ENCODE data around the gene PPP1R12A.
A peak's percentile ranks its signal among the peaks of the same experiment; 100 is the strongest.

Gene PPP1R12A

GRCh38 chr12:79936670-79937069 lies 1.8 kb upstream of the PPP1R12A start:
- no peaks in the 10 kb centered on the region for H3K36me3 ChIP-seq (replicated peaks; ENCODE audit: low read depth, low read length)
- no peak overlapping the region for H3K9ac ChIP-seq (ENCODE audit: low read length)
- TF ChIP-seq EZH2phosphoT487 (IDR thresholded peaks at IDR 0.05; ENCODE audit: low read depth) (no peak), CTCF (IDR thresholded peaks at IDR 0.05; ENCODE audit: low read depth, low read length) (no peak)
- H2AFZ ChIP-seq (ENCODE audit: low read depth, low read length), result no peak overlapping the region
- no peaks in the 10 kb centered on the region for H3K9me3 ChIP-seq (ENCODE audit: insufficient read depth, low read length)
- H3K27me3 ChIP-seq (ENCODE audit: low read depth, low read length), result no peaks in the 10 kb centered on the region
- H3K4me3 ChIP-seq (ENCODE audit: low read length), result no peak overlapping the region
- peaks cover 20% of the 10 kb centered on the region for H3K4me1 ChIP-seq (ENCODE audit: low read length)
- no peak overlapping the region for H3K27ac ChIP-seq (ENCODE audit: low read length)
- H3K79me2 ChIP-seq (ENCODE audit: low read length), result peaks cover 38% of the 10 kb centered on the region
- H3K4me2 ChIP-seq (ENCODE audit: low read length), result no peak overlapping the region
- peaks cover 24% of the 10 kb centered on the region for H4K20me1 ChIP-seq (ENCODE audit: insufficient read depth, low read length)

GRCh38 chr12:79935624-79936345 lies 888 bp upstream of the PPP1R12A start:
- H3K27ac ChIP-seq (ENCODE audit: low read length), result peak overlapping the region; percentile 62
- H3K4me1 ChIP-seq (ENCODE audit: low read length), result peaks cover 20% of the 10 kb centered on the region
- no peaks in the 10 kb centered on the region for H3K27me3 ChIP-seq (ENCODE audit: low read depth, low read length)
- H2AFZ ChIP-seq (ENCODE audit: low read depth, low read length), result peak overlapping the region; percentile 87
- H3K79me2 ChIP-seq (ENCODE audit: low read length), result peaks cover 47% of the 10 kb centered on the region
- peak overlapping the region; percentile 91 for H3K9ac ChIP-seq (ENCODE audit: low read length)
- no peaks in the 10 kb centered on the region for H3K9me3 ChIP-seq (ENCODE audit: insufficient read depth, low read length)
- peak overlapping the region; percentile 96 for H3K4me3 ChIP-seq (ENCODE audit: low read length)
- TF ChIP-seq EZH2phosphoT487 (IDR thresholded peaks at IDR 0.05; ENCODE audit: low read depth) (no peak), CTCF (IDR thresholded peaks at IDR 0.05; ENCODE audit: low read depth, low read length) (no peak)
- peak overlapping the region; percentile 60 for H3K4me2 ChIP-seq (ENCODE audit: low read length)
- H3K36me3 ChIP-seq (replicated peaks; ENCODE audit: low read depth, low read length), result no peaks in the 10 kb centered on the region
- H4K20me1 ChIP-seq (ENCODE audit: insufficient read depth, low read length), result peaks cover 29% of the 10 kb centered on the region

GRCh38 chr12:79934281-79935020 lies 446 bp downstream of the PPP1R12A start:
- H3K27ac ChIP-seq (ENCODE audit: low read length), result peak overlapping the region; percentile 62
- H3K9me3 ChIP-seq (ENCODE audit: insufficient read depth, low read length), result no peaks in the 10 kb centered on the region
- no peaks in the 10 kb centered on the region for H3K36me3 ChIP-seq (replicated peaks; ENCODE audit: low read depth, low read length)
- peak overlapping the region; percentile 96 for H3K4me3 ChIP-seq (ENCODE audit: low read length)
- H3K4me2 ChIP-seq (ENCODE audit: low read length), result peak overlapping the region; percentile 87
- H2AFZ ChIP-seq (ENCODE audit: low read depth, low read length), result peak overlapping the region; percentile 43
- TF ChIP-seq EZH2phosphoT487 (IDR thresholded peaks at IDR 0.05; ENCODE audit: low read depth) (no peak), CTCF (IDR thresholded peaks at IDR 0.05; ENCODE audit: low read depth, low read length) (no peak)
- peaks cover 60% of the 10 kb centered on the region for H3K79me2 ChIP-seq (ENCODE audit: low read length)
- no peaks in the 10 kb centered on the region for H3K27me3 ChIP-seq (ENCODE audit: low read depth, low read length)
- H3K4me1 ChIP-seq (ENCODE audit: low read length), result peaks cover 20% of the 10 kb centered on the region
- H3K9ac ChIP-seq (ENCODE audit: low read length), result peak overlapping the region; percentile 91
- peaks cover 36% of the 10 kb centered on the region for H4K20me1 ChIP-seq (ENCODE audit: insufficient read depth, low read length)

- Histone ChIP-seq H3K79me2 (ENCODE audit: low read length) (peaks cover 67% of the 10 kb centered on the region), H3K4me2 (ENCODE audit: low read length) (peak overlapping the region; percentile 87), H3K9me3 (ENCODE audit: insufficient read depth, low read length) (no peaks in the 10 kb centered on the region), H3K27me3 (ENCODE audit: low read depth, low read length) (no peaks in the 10 kb centered on the region), H3K36me3 (replicated peaks; ENCODE audit: low read depth, low read length) (no peaks in the 10 kb centered on the region), H3K27ac (ENCODE audit: low read length) (peak overlapping the region; percentile 62), H3K9ac (ENCODE audit: low read length) (peak overlapping the region; percentile 91), H2AFZ (ENCODE audit: low read depth, low read length) (no peak overlapping the region), H3K4me3 (ENCODE audit: low read length) (peak overlapping the region; percentile 96), H3K4me1 (ENCODE audit: low read length) (peaks cover 20% of the 10 kb centered on the region), H4K20me1 (ENCODE audit: insufficient read depth, low read length) (peaks cover 43% of the 10 kb centered on the region)
- no peak for TF ChIP-seq EZH2phosphoT487 (IDR thresholded peaks at IDR 0.05; ENCODE audit: low read depth)
- no peak for TF ChIP-seq CTCF (IDR thresholded peaks at IDR 0.05; ENCODE audit: low read depth, low read length)
Observed at GRCh38 chr12:79933532-79934264, 1.2 kb downstream of the PPP1R12A start.
